HepG2 (cell line): ENCODE results near the gene STARD10. TPM values are rescaled to one million over a fixed set of nuclear protein-coding genes. Genes with fewer than 3 reads are reported as not detected.

Experiments
- ERF ChIP-seq: IDR thresholded peaks from 2 replicates; pipeline ENCODE4 v1.6.1; 2018; ENCODE audit warnings: missing biosample characterization, missing genetic modification reagents
- NFKB2 ChIP-seq: sonication (generic); formaldehyde crosslinking; IDR thresholded peaks from 2 replicates; pipeline ENCODE4 v1.4.0; 2020; ENCODE audit warnings: missing genetic modification reagents, borderline replicate concordance
- NFYB ChIP-seq: sonication (generic); formaldehyde crosslinking; IDR thresholded peaks from 2 replicates; pipeline ENCODE4 v1.4.0; 2020; ENCODE audit warnings: missing genetic modification reagents
- PLRG1 ChIP-seq: fragments of 450-650 bp; conservative IDR thresholded peaks from 2 replicates; pipeline ENCODE4 v1.6.1; 2016
- SIX1 ChIP-seq: sonication (generic); formaldehyde crosslinking; IDR thresholded peaks from 2 replicates; pipeline ENCODE4 v1.4.0; 2020; ENCODE audit warnings: missing genetic modification reagents, borderline replicate concordance
- TRIM24 ChIP-seq: sonication (generic); formaldehyde crosslinking; IDR thresholded peaks from 2 replicates; pipeline ENCODE4 v1.8.0; 2022; ENCODE audit warnings: mild to moderate bottlenecking, missing genetic modification reagents
- ZNF513 ChIP-seq: sonication (generic); formaldehyde crosslinking; conservative IDR thresholded peaks from 2 replicates; pipeline ENCODE4 v1.5.0; 2020; ENCODE audit warnings: missing genetic modification reagents
- ZNF83 ChIP-seq: sonication (generic); formaldehyde crosslinking; IDR thresholded peaks from 2 replicates; pipeline ENCODE4 v1.4.0; 2020; ENCODE audit warnings: missing genetic modification reagents, mild to moderate bottlenecking, borderline replicate concordance
- polyA plus RNA-seq, 8 experiments: library from polyadenylated mRNA; depleted of rRNA in 3 of 8; stranded (reverse) in 7 of 8; unstranded in 1 of 8; fragments of >200 nt; fragmentation: Illumina TruSeq in 4 of 8; extraction: Trizol in 4 of 8; gene quantifications; 2 replicates each; pipeline versions ENCODE4 v1.2.1 to v1.2.3, GENCODE V29; 2011 to 2016; ENCODE audit warnings: low read depth in 4 of 8, missing spikeins in 1 of 8, mixed read lengths in 1 of 8; ENCODE audit not compliant: insufficient read depth in 1 of 8
- total RNA-seq, 5 experiments: library from RNA; depleted of rRNA; stranded (reverse); fragments of >200 nt; fragmentation: Illumina TruSeq; extraction: Trizol; gene quantifications; 2 replicates each; pipeline ENCODE4 v1.2.3, GENCODE V29; 2016; ENCODE audit warnings: low read depth in 1 of 5
- TF ChIP-seq, protein P1 (sequence below): sonication (generic); formaldehyde crosslinking; IDR thresholded peaks from 2 replicates; pipeline ENCODE4 v1.4.0; 2020; ENCODE audit warnings: mild to moderate bottlenecking, missing genetic modification reagents
- TF ChIP-seq, protein P2 (sequence below): sonication (generic); formaldehyde crosslinking; IDR thresholded peaks from 2 replicates; pipeline ENCODE4 v1.8.0; 2023; ENCODE audit warnings: mild to moderate bottlenecking, missing genetic modification reagents
- TF ChIP-seq, protein P3 (sequence below): sonication (generic); formaldehyde crosslinking; IDR thresholded peaks from 2 replicates; pipeline ENCODE4 v1.4.0; 2020; ENCODE audit warnings: missing genetic modification reagents, mild to moderate bottlenecking, borderline replicate concordance
- TF ChIP-seq, protein P4 (sequence below): sonication (generic); formaldehyde crosslinking; IDR thresholded peaks from 2 replicates; pipeline ENCODE4 v1.4.0; 2020; ENCODE audit warnings: missing genetic modification reagents

Gene STARD10
- total and polyA plus RNA-seq, 2 of the 13 experiments (the other 11 are each of a cell fraction or from before 2014, with no cell fraction given) = 260 to 341 TPM

- TF ChIP-seq, protein P1, sequence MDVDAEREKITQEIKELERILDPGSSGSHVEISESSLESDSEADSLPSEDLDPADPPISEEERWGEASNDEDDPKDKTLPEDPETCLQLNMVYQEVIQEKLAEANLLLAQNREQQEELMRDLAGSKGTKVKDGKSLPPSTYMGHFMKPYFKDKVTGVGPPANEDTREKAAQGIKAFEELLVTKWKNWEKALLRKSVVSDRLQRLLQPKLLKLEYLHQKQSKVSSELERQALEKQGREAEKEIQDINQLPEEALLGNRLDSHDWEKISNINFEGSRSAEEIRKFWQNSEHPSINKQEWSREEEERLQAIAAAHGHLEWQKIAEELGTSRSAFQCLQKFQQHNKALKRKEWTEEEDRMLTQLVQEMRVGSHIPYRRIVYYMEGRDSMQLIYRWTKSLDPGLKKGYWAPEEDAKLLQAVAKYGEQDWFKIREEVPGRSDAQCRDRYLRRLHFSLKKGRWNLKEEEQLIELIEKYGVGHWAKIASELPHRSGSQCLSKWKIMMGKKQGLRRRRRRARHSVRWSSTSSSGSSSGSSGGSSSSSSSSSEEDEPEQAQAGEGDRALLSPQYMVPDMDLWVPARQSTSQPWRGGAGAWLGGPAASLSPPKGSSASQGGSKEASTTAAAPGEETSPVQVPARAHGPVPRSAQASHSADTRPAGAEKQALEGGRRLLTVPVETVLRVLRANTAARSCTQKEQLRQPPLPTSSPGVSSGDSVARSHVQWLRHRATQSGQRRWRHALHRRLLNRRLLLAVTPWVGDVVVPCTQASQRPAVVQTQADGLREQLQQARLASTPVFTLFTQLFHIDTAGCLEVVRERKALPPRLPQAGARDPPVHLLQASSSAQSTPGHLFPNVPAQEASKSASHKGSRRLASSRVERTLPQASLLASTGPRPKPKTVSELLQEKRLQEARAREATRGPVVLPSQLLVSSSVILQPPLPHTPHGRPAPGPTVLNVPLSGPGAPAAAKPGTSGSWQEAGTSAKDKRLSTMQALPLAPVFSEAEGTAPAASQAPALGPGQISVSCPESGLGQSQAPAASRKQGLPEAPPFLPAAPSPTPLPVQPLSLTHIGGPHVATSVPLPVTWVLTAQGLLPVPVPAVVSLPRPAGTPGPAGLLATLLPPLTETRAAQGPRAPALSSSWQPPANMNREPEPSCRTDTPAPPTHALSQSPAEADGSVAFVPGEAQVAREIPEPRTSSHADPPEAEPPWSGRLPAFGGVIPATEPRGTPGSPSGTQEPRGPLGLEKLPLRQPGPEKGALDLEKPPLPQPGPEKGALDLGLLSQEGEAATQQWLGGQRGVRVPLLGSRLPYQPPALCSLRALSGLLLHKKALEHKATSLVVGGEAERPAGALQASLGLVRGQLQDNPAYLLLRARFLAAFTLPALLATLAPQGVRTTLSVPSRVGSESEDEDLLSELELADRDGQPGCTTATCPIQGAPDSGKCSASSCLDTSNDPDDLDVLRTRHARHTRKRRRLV (CRISPR knock-in tag) = no peak
- TF ChIP-seq TRIM24 (CRISPR knock-in tag) (no peak), PLRG1 (no peak), ZNF83 (CRISPR knock-in tag) (no peak; the same call in 1 of the 2 replicates), SIX1 (no peak), NFYB (CRISPR knock-in tag) (no peak), ZNF513 (CRISPR knock-in tag) (no peak), ERF (CRISPR knock-in tag) (peak; percentile 70), NFKB2 (CRISPR knock-in tag) (peak; percentile 78)
- TF ChIP-seq, protein P2, sequence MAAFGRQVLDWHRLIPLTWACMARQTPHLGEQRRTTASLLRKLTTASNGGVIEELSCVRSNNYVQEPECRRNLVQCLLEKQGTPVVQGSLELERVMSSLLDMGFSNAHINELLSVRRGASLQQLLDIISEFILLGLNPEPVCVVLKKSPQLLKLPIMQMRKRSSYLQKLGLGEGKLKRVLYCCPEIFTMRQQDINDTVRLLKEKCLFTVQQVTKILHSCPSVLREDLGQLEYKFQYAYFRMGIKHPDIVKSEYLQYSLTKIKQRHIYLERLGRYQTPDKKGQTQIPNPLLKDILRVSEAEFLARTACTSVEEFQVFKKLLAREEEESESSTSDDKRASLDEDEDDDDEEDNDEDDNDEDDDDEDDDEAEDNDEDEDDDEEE (CRISPR knock-in tag) = no peak
- TF ChIP-seq, protein P3, sequence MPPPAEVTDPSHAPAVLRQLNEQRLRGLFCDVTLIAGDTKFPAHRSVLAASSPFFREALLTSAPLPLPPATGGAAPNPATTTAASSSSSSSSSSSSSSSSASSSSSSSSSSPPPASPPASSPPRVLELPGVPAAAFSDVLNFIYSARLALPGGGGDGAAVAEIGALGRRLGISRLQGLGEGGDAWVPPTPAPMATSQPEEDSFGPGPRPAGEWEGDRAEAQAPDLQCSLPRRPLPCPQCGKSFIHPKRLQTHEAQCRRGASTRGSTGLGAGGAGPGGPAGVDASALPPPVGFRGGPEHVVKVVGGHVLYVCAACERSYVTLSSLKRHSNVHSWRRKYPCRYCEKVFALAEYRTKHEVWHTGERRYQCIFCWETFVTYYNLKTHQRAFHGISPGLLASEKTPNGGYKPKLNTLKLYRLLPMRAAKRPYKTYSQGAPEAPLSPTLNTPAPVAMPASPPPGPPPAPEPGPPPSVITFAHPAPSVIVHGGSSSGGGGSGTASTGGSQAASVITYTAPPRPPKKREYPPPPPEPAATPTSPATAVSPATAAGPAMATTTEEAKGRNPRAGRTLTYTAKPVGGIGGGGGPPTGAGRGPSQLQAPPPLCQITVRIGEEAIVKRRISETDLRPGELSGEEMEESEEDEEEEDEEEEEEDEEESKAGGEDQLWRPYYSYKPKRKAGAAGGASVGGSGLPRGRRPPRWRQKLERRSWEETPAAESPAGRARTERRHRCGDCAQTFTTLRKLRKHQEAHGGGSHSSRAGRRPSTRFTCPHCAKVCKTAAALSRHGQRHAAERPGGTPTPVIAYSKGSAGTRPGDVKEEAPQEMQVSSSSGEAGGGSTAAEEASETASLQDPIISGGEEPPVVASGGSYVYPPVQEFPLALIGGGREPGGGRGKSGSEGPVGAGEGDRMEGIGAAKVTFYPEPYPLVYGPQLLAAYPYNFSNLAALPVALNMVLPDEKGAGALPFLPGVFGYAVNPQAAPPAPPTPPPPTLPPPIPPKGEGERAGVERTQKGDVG (CRISPR knock-in tag) = no peak
- TF ChIP-seq, protein P4, sequence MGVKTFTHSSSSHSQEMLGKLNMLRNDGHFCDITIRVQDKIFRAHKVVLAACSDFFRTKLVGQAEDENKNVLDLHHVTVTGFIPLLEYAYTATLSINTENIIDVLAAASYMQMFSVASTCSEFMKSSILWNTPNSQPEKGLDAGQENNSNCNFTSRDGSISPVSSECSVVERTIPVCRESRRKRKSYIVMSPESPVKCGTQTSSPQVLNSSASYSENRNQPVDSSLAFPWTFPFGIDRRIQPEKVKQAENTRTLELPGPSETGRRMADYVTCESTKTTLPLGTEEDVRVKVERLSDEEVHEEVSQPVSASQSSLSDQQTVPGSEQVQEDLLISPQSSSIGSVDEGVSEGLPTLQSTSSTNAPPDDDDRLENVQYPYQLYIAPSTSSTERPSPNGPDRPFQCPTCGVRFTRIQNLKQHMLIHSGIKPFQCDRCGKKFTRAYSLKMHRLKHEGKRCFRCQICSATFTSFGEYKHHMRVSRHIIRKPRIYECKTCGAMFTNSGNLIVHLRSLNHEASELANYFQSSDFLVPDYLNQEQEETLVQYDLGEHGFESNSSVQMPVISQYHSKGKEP (CRISPR knock-in tag) = no peak
These were observed at the start of gene STARD10 (continued) for GRCh38 chr11:72793425-72794367.
